ENCODE data around the gene FLVCR2.

GRCh38 chr14:75553761-75554364 lies 24.6 kb upstream of the FLVCR2 start:
- TF ChIP-seq CTCF (IDR thresholded peaks at IDR 0.05) (no peak), POLR2A (IDR thresholded peaks at IDR 0.05) (no peak)

Data from lower leg skin (tissue), 3 donors.